ENCODE results near the gene PCGF3.

PCGF3 gene

GRCh38 chr4:720111-720860 is 14.7 kb downstream of the PCGF3 start:
- H3K27ac ChIP-seq (ENCODE audit: extremely low read depth, low read depth, low read length): no peak overlapping the region
- no peaks in the 10 kb centered on the region for H3K9me3 ChIP-seq (ENCODE audit: control insufficient read depth, insufficient read depth, low read depth, low read length)
- CTCF ChIA-PET: interaction anchor here (0.8 kb wide), 1 partner anchor 117 kb away, joined by 3 read pairs; no protein-coding TSS in a partner anchor
- peaks cover 0 to 30% of the 10 kb centered on the region in 2 experiments; a peak in 1 of 3 replicates for H3K36me3 ChIP-seq (ENCODE audit: control insufficient read depth in 2 of 2, insufficient read depth in 1 of 2, low read length in 2 of 2)
- no peaks in the 10 kb centered on the region for H3K4me1 ChIP-seq (ENCODE audit: control insufficient read depth, insufficient read depth, low read length)
- H3K4me3 ChIP-seq (ENCODE audit: low read depth, low read length): no peak overlapping the region
- TF ChIP-seq ZNF157 (tag by site-specific recombination; IDR thresholded peaks at IDR 0.05): no peak
- no peak for TF ChIP-seq ZBTB48 (tag by site-specific recombination; IDR thresholded peaks at IDR 0.05)
- TF ChIP-seq TCF7L2 (IDR thresholded peaks at IDR 0.05; ENCODE audit: borderline replicate concordance, low read depth, low read length): no peak
- TF ChIP-seq ZNF350 (tag by site-specific recombination; IDR thresholded peaks at IDR 0.05): no peak
- TF ChIP-seq ZNF585B (tag by site-specific recombination; IDR thresholded peaks at IDR 0.05): no peak
- TF ChIP-seq, protein P1, sequence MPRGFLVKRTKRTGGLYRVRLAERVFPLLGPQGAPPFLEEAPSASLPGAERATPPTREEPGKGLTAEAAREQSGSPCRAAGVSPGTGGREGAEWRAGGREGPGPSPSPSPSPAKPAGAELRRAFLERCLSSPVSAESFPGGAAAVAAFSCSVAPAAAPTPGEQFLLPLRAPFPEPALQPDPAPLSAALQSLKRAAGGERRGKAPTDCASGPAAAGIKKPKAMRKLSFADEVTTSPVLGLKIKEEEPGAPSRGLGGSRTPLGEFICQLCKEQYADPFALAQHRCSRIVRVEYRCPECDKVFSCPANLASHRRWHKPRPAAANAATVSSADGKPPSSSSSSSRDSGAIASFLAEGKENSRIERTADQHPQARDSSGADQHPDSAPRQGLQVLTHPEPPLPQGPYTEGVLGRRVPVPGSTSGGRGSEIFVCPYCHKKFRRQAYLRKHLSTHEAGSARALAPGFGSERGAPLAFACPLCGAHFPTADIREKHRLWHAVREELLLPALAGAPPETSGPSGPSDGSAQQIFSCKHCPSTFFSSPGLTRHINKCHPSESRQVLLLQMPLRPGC (tag by site-specific recombination; IDR thresholded peaks at IDR 0.05): no peak
- TF ChIP-seq ZNF610 (tag by site-specific recombination; IDR thresholded peaks at IDR 0.05; ENCODE audit: borderline replicate concordance): no peak
- TF ChIP-seq ZNF530 (tag by site-specific recombination; IDR thresholded peaks at IDR 0.05; ENCODE audit: low read depth): no peak
- TF ChIP-seq SP3 (tag by site-specific recombination; IDR thresholded peaks at IDR 0.05): no peak
- TF ChIP-seq ZNF398 (tag by site-specific recombination; IDR thresholded peaks at IDR 0.05): no peak
- TF ChIP-seq ZNF501 (tag by site-specific recombination; IDR thresholded peaks at IDR 0.05): no peak
- POLR2A ChIA-PET: no interaction called here

DNA sequence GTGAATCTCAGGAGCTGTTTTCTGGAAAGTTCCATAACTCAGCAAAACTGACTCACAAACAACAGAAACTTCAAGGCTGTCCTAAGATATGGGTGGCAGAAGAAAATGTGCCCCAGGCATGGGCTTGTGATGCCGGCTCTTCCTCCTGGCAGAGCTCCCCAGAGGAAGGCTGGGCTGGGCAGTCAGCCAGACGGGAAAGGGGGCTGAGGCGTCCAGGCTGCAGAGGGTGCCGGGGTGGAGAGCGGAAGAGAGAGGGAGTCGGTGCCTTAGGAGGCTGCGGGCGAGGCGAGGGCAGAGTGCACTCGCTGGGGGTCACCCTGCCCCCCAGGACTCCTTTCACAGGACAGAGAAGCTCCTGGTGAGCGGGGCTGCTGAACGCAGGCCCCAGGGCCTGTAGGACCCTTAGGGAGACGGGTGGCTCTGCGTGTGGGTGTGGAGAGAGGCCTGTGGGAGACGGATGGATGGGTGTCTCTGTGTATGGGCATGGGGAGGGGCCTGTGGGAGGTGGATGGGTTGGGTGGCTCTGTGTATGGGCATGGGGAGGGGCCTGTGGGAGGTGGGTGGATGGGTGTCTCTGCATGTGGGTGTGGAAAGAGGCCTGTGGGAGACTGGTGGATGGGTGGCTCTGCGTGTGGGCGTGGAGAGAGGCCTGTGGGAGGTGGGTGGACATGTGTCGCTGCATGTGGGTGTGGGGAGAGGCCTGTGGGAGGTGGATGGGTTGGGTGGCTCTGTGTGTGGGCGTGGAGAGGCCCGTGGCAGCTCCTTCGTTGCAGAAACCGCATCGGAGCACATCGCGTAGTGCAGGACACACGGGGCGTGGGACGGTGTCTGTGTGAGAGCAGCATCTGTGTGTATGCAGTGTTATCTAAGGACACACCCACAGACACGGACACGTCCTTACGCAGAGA is 15.9 kb downstream of the PCGF3 start:
- H3K4me1 ChIP-seq (ENCODE audit: control insufficient read depth, insufficient read depth, low read length): 0 out of 2 replicates have a peak, but pooled peaks cover 3% of the 10 kb centered on the region
- CTCF ChIA-PET: no interaction called here
- POLR2A ChIA-PET: no interaction called here
- H3K4me3 ChIP-seq (ENCODE audit: low read depth, low read length): no peak overlapping the region
- peaks cover 0 to 30% of the 10 kb centered on the region in 2 experiments; a peak in 1 of 3 replicates for H3K36me3 ChIP-seq (ENCODE audit: control insufficient read depth in 2 of 2, insufficient read depth in 1 of 2, low read length in 2 of 2)
- no peak overlapping the region for H3K27ac ChIP-seq (ENCODE audit: extremely low read depth, low read depth, low read length)
- H3K9me3 ChIP-seq (ENCODE audit: control insufficient read depth, insufficient read depth, low read depth, low read length): no peaks in the 10 kb centered on the region
- TF ChIP-seq KLF1 (tag by site-specific recombination; IDR thresholded peaks at IDR 0.05) (peak; percentile 98), ZNF302 (tag by site-specific recombination; IDR thresholded peaks at IDR 0.05; ENCODE audit: low read depth) (no peak), ZFHX2 (tag by site-specific recombination; conservative IDR thresholded peaks at IDR 0.05) (peak; percentile 99), EGR2 (tag by site-specific recombination; IDR thresholded peaks at IDR 0.05; ENCODE audit: low read depth) (peak; percentile 99), GLIS2 (tag by site-specific recombination; IDR thresholded peaks at IDR 0.05) (peak; percentile 54), ZNF571 (tag by site-specific recombination; IDR thresholded peaks at IDR 0.05) (no peak)
- TF ChIP-seq, protein P2, sequence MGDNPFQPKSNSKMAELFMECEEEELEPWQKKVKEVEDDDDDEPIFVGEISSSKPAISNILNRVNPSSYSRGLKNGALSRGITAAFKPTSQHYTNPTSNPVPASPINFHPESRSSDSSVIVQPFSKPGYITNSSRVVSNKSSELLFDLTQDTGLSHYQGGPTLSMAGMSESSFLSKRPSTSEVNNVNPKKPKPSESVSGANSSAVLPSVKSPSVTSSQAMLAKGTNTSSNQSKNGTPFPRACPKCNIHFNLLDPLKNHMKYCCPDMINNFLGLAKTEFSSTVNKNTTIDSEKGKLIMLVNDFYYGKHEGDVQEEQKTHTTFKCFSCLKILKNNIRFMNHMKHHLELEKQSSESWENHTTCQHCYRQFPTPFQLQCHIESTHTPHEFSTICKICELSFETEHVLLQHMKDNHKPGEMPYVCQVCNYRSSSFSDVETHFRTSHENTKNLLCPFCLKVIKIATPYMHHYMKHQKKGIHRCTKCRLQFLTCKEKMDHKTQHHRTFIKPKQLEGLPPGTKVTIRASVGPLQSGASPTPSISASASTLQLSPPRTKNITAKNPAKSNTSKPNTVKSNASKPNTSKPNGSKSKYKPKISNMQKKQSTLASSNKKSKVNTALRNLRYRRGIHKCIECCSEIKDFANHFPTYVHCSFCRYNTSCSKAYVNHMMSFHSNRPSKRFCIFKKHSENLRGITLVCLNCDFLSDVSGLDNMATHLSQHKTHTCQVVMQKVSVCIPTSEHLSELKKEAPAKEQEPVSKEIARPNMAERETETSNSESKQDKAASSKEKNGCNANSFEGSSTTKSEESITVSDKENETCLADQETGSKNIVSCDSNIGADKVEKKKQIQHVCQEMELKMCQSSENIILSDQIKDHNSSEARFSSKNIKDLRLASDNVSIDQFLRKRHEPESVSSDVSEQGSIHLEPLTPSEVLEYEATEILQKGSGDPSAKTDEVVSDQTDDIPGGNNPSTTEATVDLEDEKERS (tag by site-specific recombination; IDR thresholded peaks at IDR 0.05): no peak
